Stimulated activated naive CD4-positive, alpha-beta T cell treated with Interleukin-2 at 50 U/mL for 16 hours (primary cell): ENCODE data around the gene HABP4.

Experiments used
- DNase-seq: peaks from one replicate; lab custom pipeline; 2025; lab: John Stamatoyannopoulos, UW

Gene HABP4

DNA sequence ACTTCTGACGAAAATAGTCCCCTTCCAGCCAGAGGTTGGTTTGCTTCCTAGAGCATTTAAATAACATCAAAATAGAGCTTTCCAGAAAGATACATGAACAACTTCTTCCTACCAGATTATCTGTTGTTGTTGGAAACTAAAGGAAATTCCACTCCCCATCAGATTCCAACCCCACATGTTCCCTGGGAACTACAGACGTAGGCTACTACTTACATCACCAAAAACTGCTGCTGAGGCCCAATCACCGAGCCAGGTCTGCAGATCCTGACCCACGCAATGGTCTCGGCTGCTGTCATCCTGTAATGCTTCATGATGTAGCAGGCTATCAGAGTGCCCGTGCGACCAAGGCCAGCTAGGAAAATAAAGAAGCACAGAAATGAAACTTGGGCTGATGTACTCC lies 73.4 kb downstream of the HABP4 start:
- no peak for DNase-seq

DNA sequence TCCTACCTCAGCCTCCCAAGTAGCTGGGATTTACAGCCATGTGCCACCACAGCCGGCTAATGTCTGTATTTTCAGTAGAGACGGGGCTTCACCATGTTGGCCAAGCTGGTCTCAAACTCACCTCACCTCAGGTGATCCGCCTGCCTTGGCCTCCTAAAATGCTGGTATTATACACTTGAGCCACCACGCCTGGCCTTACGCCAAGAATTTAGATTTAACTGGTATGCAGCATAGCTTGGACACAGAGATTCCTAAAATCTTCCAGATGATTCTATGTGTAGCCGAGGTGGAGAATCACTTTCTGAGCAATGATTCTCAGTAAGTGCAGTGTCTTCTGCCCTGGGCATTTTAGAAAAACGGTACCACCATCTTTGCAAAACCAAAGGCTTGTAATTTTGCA lies 74.1 kb downstream of the HABP4 start:
- no peak for DNase-seq

DNA sequence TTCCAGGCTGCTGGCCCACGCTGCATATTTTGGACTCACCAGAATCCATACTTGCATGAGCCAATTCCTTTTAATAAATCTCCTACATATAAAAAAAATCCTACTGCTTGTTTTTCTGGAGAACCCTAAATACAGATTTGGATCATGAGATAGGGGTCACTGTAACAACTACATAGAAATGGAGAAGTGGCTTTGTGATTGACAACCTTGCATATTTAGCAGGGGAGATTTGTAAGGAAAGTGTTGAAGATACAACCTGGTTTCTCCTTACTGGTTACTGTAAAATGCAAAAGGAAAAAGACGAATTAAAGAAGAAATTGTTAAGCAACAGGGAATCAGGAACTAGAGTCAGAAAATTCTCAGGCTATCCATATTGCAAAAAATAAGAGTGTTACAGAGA lies 74.8 kb downstream of the HABP4 start:
- no peak for DNase-seq

DNA sequence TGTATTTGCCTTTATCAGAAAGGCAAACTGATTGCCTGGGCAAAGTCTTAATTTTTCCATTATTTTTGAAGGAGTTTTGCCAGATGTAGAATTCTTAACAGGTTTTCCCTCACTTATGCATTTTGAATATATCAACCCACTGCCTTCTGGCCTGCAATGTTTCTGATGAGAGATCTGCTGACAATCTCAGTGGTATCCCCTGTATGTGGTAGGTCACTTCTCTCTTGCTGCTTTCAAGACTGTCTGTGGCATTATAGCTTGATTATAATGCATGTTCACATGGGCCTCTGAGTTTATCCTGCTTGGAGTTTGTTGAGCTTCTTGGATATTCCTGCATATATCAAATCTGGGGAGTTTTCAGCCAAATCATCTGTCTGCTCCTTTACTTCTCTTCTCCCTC lies 82.2 kb downstream of the HABP4 start:
- no peak for DNase-seq

DNA sequence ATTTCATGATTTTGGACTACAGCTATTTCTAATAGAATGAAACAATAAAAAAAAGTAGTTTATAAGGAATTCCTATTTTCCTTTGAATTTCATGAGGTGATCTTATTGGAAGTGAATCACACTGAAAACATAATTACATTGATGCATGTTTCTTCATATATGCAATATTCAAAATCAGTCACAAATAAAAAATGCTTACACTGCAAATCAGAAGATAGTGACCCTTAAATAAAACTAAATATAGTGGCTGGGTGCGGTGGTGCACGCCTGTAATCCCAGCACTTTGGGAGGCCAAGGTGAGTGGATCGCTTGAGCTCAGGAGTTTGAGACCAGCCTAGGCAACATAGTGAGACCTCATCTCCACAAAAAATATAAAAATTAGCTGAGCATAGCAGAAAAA lies 90.1 kb downstream of the HABP4 start:
- DNase-seq = no peak
